SK-N-SH (cell line): ENCODE data around the gene CUL9. TPM values are rescaled to one million over a fixed set of nuclear protein-coding genes. Genes with fewer than 3 reads are reported as not detected.
A peak's percentile ranks its signal among the peaks of the same experiment; 100 is the strongest.

Source experiments
- CTCF ChIA-PET: fragments of 300-600, 350-600 bp; formaldehyde crosslinking; extraction: SDS; loops from one replicate; lab custom pipeline; 2021; lab: Yijun Ruan, JAX
- POLR2A ChIA-PET: fragments of 350-600 bp; sonication (Branson Sonifier 250); formaldehyde crosslinking; extraction: SDS; loops from one replicate; lab custom pipeline; 2020; ENCODE audit warnings: antibody characterized with exemption, inconsistent platforms; lab: Yijun Ruan, JAX
- DNase-seq: peaks from one replicate; pipeline ENCODE4 v3.0.0; 2012
- H2AFZ ChIP-seq: fragments of 200-600 bp; sonication (generic); 2 replicates; pipeline ENCODE4 v1.8.1; 2016; ENCODE audit warnings: antibody characterized with exemption, mild to moderate bottlenecking, low read depth
- H3F3A ChIP-seq: fragments of 200-600 bp; sonication (generic); replicated peaks from 2 replicates; pipeline ENCODE3; 2016; ENCODE audit warnings: antibody characterized with exemption, mild to moderate bottlenecking; ENCODE audit not compliant: insufficient read depth
- H3K27ac ChIP-seq, 2 experiments: fragments of 200-500 bp in 1 of 2; fragments of 200-600 bp in 1 of 2; sonication (Bioruptor generic) in 1 of 2; sonication (generic), shearing (Covaris generic) in 1 of 2; 2 replicates each; pipeline versions ENCODE4 v1.5.1 to v1.6.1; 2014 to 2016; ENCODE audit warnings: low read depth in 2 of 2, inconsistent platforms in 1 of 2, low read length in 1 of 2, mild to moderate bottlenecking in 1 of 2, mixed read lengths in 1 of 2
- H3K27me3 ChIP-seq: fragments of 200-600 bp; sonication (generic), shearing (Covaris generic); 2 replicates; pipeline ENCODE4 v1.6.1; 2016; ENCODE audit warnings: mixed run types; ENCODE audit not compliant: insufficient read depth
- H3K36me3 ChIP-seq, 2 experiments: fragments of 200-500 bp in 1 of 2; fragments of 200-600 bp in 1 of 2; sonication (Bioruptor generic) in 1 of 2; sonication (generic) in 1 of 2; replicated peaks in 1 of 2; 2 replicates each; pipeline versions ENCODE3 to v1.5.1; 2014 to 2016; ENCODE audit warnings: low read length in 1 of 2, mild to moderate bottlenecking in 1 of 2; ENCODE audit not compliant: insufficient read depth in 2 of 2, control insufficient read depth in 1 of 2
- H3K4me1 ChIP-seq, 2 experiments: fragments of 200-500 bp in 1 of 2; fragments of 200-600 bp in 1 of 2; sonication (Bioruptor generic) in 1 of 2; sonication (generic), shearing (Covaris generic) in 1 of 2; 2 replicates each; pipeline versions ENCODE4 v1.5.1 to v1.6.1; 2014 to 2016; ENCODE audit warnings: low read depth in 1 of 2, low read length in 1 of 2, mixed run types in 1 of 2; ENCODE audit not compliant: insufficient read depth in 2 of 2, control insufficient read depth in 1 of 2
- H3K4me2 ChIP-seq: fragments of 200-600 bp; sonication (generic), shearing (Covaris generic); 2 replicates; pipeline ENCODE4 v1.6.1; 2017; ENCODE audit warnings: mixed run types
- H3K4me3 ChIP-seq, 2 experiments: fragments of 200-500 bp in 1 of 2; fragments of 200-600 bp in 1 of 2; sonication (Bioruptor generic) in 1 of 2; sonication (generic), shearing (Covaris generic) in 1 of 2; 2 replicates each; pipeline versions ENCODE4 v1.5.1 to v1.8.1; 2014 to 2016; ENCODE audit warnings: low read depth in 2 of 2, inconsistent platforms in 1 of 2, low read length in 1 of 2, mild to moderate bottlenecking in 1 of 2, mixed read lengths in 1 of 2, moderate library complexity in 1 of 2
- H3K79me2 ChIP-seq: fragments of 200-600 bp; sonication (generic); 2 replicates; pipeline ENCODE4 v1.8.1; 2017; ENCODE audit warnings: mild to moderate bottlenecking; ENCODE audit not compliant: insufficient read depth
- H3K9ac ChIP-seq: fragments of 200-600 bp; sonication (generic); 2 replicates; pipeline ENCODE4 v1.6.1; 2017; ENCODE audit warnings: mixed run types
- H3K9me2 ChIP-seq: fragments of 200-600 bp; sonication (generic); 2 replicates; pipeline ENCODE4 v1.6.1; 2017; ENCODE audit warnings: mixed run types
- H3K9me3 ChIP-seq: fragments of 200-600 bp; sonication (generic); 2 replicates; pipeline ENCODE4 v1.6.1; 2017; ENCODE audit warnings: mixed run types, mild to moderate bottlenecking, moderate library complexity
- H4K20me1 ChIP-seq: fragments of 200-600 bp; sonication (generic); 2 replicates; pipeline ENCODE4 v1.6.1; 2017; ENCODE audit warnings: mild to moderate bottlenecking, mixed run types; ENCODE audit not compliant: insufficient read depth
- CHD2 ChIP-seq: fragments of 150-350 bp; IDR thresholded peaks from 2 replicates; pipeline ENCODE4 v1.6.1; 2018; ENCODE audit warnings: low read length; ENCODE audit not compliant: partially characterized antibody
- FOSL2 ChIP-seq: IDR thresholded peaks from 2 replicates; pipeline ENCODE4 v1.4.0; 2012; ENCODE audit warnings: low read depth, mild to moderate bottlenecking, moderate library complexity, borderline replicate concordance
- FOXJ3 ChIP-seq: sonication (generic); formaldehyde crosslinking; IDR thresholded peaks from 2 replicates; pipeline ENCODE4 v1.5.1; 2020; ENCODE audit warnings: mild to moderate bottlenecking, missing genetic modification reagents
- FOXM1 ChIP-seq: IDR thresholded peaks from 2 replicates; pipeline ENCODE4 v1.4.0; 2012; ENCODE audit warnings: low read depth, mild to moderate bottlenecking
- IRF3 ChIP-seq: fragments of 150-350 bp; IDR thresholded peaks from 2 replicates; pipeline ENCODE4 v1.6.1; 2016; ENCODE audit warnings: mild to moderate bottlenecking, low read depth, low read length
- JUND ChIP-seq: IDR thresholded peaks from 2 replicates; pipeline ENCODE4 v1.4.0; 2012
- MEF2A ChIP-seq: IDR thresholded peaks from 2 replicates; pipeline ENCODE4 v1.4.0; 2012; ENCODE audit warnings: low read depth, borderline replicate concordance
- MXI1 ChIP-seq: IDR thresholded peaks from 2 replicates; pipeline ENCODE4 v1.6.1; 2012; ENCODE audit warnings: mild to moderate bottlenecking, low read depth, low read length, improper control_type of control experiment
- NFIC ChIP-seq: IDR thresholded peaks from 2 replicates; pipeline ENCODE4 v1.4.0; 2012; ENCODE audit warnings: borderline replicate concordance
- NRF1 ChIP-seq: IDR thresholded peaks from 2 replicates; pipeline ENCODE4 v1.6.1; 2012; ENCODE audit warnings: low read depth, mild to moderate bottlenecking, low read length
- PBX3 ChIP-seq: IDR thresholded peaks from 2 replicates; pipeline ENCODE4; 2012
- RCOR1 ChIP-seq: fragments of 150-350 bp; IDR thresholded peaks from 2 replicates; pipeline ENCODE4 v1.6.1; 2017; ENCODE audit warnings: antibody characterized with exemption, low read length
- TAF1 ChIP-seq: IDR thresholded peaks from 2 replicates; pipeline ENCODE4 v1.6.1; 2012; ENCODE audit warnings: low read depth, mild to moderate bottlenecking, low read length, moderate library complexity, borderline replicate concordance
- TCF12 ChIP-seq: IDR thresholded peaks from 2 replicates; pipeline ENCODE4 v1.4.0; 2012
- TEAD4 ChIP-seq: IDR thresholded peaks from 2 replicates; pipeline ENCODE4 v1.4.0; 2012; ENCODE audit warnings: mild to moderate bottlenecking, borderline replicate concordance; ENCODE audit not compliant: insufficient read depth
- ZBTB33 ChIP-seq: IDR thresholded peaks from 2 replicates; pipeline ENCODE4 v1.4.0; 2012; ENCODE audit warnings: low read depth, borderline replicate concordance
- WGBS: methylation state at CpG from one replicate; pipeline ENCODE4 v1.1.6; 2017; ENCODE audit warnings: low lambda C conversion rate; 5-methylcytosine and 5-hydroxymethylcytosine counted together
- polyA plus RNA-seq, 3 experiments: library from polyadenylated mRNA; depleted of rRNA; stranded (reverse); fragments of >200 nt; gene quantifications; 2 replicates each; pipeline ENCODE4 v1.2.3, GENCODE V29; 2012
- TF ChIP-seq, protein P1 (sequence below): IDR thresholded peaks from 2 replicates; pipeline ENCODE4 v1.4.0; 2012; ENCODE audit warnings: low read depth
- TF ChIP-seq, protein P2 (sequence below): fragments of 200-600 bp; sonication (generic); IDR thresholded peaks from 2 replicates; pipeline ENCODE4 v1.6.1; 2017; ENCODE audit warnings: antibody characterized with exemption, mild to moderate bottlenecking, moderate library complexity

CUL9 gene
- polyA plus RNA-seq, 1 of the 3 experiments (the other 2 are of a cell fraction) = 37.7 TPM

- TF ChIP-seq FOSL2 = no peak
- no peak for TF ChIP-seq TEAD4
- TF ChIP-seq, protein P1, sequence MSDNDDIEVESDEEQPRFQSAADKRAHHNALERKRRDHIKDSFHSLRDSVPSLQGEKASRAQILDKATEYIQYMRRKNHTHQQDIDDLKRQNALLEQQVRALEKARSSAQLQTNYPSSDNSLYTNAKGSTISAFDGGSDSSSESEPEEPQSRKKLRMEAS = peak; percentile 86; the same call in 1 of the 2 replicates
- peak; percentile 81 for TF ChIP-seq MXI1
- no peak for TF ChIP-seq NRF1
Observed at GRCh38 chr6:43228951-43229802, 47.2 kb downstream of the CUL9 start, which contains the start of gene DNPH1 (continued).

- Histone ChIP-seq H3K27me3 (peaks cover 7% of the 10 kb centered on the region; the same call in 1 of the 2 replicates), H3K79me2 (peaks cover 5% of the 10 kb centered on the region; the same call in 1 of the 2 replicates), H3K36me3 (no peaks in the 10 kb centered on the region), H3F3A (no peaks in the 10 kb centered on the region), H3K9me3 (no peaks in the 10 kb centered on the region), H4K20me1 (no peaks in the 10 kb centered on the region), H3K4me2 (peak overlapping the region; percentile 79; the same call in 1 of the 2 replicates), H3K9ac (no peak overlapping the region), H3K4me1 (peaks cover 0 to 4% of the 10 kb centered on the region in 2 experiments; a peak in 1 of 4 replicates), H2AFZ (peak overlapping the region; percentile 81; the same call in 1 of the 2 replicates), H3K9me2 (no peaks in the 10 kb centered on the region), H3K4me3 (no peak overlapping the region), H3K27ac (no peak overlapping the region)
- DNase-seq = no peak
- 85% methylated on average over 16 of the region's 17 CpGs for WGBS
- TF ChIP-seq PBX3 (no peak), NRF1 (no peak), ZBTB33 (no peak), JUND (no peak), FOXM1 (no peak), MXI1 (no peak), RCOR1 (no peak), NFIC (no peak), TCF12 (no peak), MEF2A (no peak), FOXJ3 (CRISPR knock-in tag) (no peak), TAF1 (no peak), IRF3 (no peak), CHD2 (no peak)
- TF ChIP-seq, protein P2, sequence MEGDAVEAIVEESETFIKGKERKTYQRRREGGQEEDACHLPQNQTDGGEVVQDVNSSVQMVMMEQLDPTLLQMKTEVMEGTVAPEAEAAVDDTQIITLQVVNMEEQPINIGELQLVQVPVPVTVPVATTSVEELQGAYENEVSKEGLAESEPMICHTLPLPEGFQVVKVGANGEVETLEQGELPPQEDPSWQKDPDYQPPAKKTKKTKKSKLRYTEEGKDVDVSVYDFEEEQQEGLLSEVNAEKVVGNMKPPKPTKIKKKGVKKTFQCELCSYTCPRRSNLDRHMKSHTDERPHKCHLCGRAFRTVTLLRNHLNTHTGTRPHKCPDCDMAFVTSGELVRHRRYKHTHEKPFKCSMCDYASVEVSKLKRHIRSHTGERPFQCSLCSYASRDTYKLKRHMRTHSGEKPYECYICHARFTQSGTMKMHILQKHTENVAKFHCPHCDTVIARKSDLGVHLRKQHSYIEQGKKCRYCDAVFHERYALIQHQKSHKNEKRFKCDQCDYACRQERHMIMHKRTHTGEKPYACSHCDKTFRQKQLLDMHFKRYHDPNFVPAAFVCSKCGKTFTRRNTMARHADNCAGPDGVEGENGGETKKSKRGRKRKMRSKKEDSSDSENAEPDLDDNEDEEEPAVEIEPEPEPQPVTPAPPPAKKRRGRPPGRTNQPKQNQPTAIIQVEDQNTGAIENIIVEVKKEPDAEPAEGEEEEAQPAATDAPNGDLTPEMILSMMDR = no peak
- TF ChIP-seq, protein P1 = no peak
- CTCF ChIA-PET = interaction anchor here (0.7 to 3.0 kb wide), 34 partner anchors 8 to 277 kb away, joined by 3 to 20 read pairs (median 6); partner anchors contain the start of genes RRP36, TTBK1 and ZNF318
- POLR2A ChIA-PET = interaction anchor here (1.0 to 1.4 kb wide), 3 partner anchors 9 to 48 kb away, joined by 3 to 4 read pairs (median 3); partner anchors contain the start of genes CUL9 and TTBK1
Observed at GRCh38 chr6:43229803-43230620, 48.0 kb downstream of the CUL9 start.
